DND-41 (cell line): Measurements from ENCODE around the gene PGAM2.

Experiments used
- EZH2 ChIP-seq: IDR thresholded peaks from 3 replicates; pipeline ENCODE4 v1.6.1; 2012; ENCODE audit warnings: borderline replicate concordance, low read depth, mild to moderate bottlenecking, moderate library complexity, low read length, inconsistent platforms; ENCODE audit not compliant: severe bottlenecking
- TF ChIP-seq, protein P1 (sequence below): IDR thresholded peaks from 2 replicates; pipeline ENCODE4 v1.5.1; 2012; ENCODE audit warnings: borderline replicate concordance, low read length, moderate library complexity, mild to moderate bottlenecking; ENCODE audit not compliant: poor library complexity, severe bottlenecking; ENCODE audit errors: extremely low read depth

- TF ChIP-seq, protein P1, sequence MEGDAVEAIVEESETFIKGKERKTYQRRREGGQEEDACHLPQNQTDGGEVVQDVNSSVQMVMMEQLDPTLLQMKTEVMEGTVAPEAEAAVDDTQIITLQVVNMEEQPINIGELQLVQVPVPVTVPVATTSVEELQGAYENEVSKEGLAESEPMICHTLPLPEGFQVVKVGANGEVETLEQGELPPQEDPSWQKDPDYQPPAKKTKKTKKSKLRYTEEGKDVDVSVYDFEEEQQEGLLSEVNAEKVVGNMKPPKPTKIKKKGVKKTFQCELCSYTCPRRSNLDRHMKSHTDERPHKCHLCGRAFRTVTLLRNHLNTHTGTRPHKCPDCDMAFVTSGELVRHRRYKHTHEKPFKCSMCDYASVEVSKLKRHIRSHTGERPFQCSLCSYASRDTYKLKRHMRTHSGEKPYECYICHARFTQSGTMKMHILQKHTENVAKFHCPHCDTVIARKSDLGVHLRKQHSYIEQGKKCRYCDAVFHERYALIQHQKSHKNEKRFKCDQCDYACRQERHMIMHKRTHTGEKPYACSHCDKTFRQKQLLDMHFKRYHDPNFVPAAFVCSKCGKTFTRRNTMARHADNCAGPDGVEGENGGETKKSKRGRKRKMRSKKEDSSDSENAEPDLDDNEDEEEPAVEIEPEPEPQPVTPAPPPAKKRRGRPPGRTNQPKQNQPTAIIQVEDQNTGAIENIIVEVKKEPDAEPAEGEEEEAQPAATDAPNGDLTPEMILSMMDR: no peak
- no peak for TF ChIP-seq EZH2
Measured at GRCh38 chr7:44043902-44044301, 21.5 kb downstream of the PGAM2 start.
